Upper lobe of right lung (tissue), 1 donor: ENCODE data around the gene MOB2. TPM values are rescaled to one million over a fixed set of nuclear protein-coding genes. Genes with fewer than 3 reads are reported as not detected.
A peak's percentile ranks its signal among the peaks of the same experiment; 100 is the strongest.

Experiments used
- ATAC-seq: fragments of 200-7000 bp; cut with Tn5 transposase; one replicate; pipeline ENCODE4 v1.9.1; 2020; ENCODE audit warnings: mild to moderate bottlenecking, moderate library complexity
- DNase-seq: peaks from one replicate; pipeline ENCODE4 v3.0.0-alpha.2; 2020
- H3K27ac ChIP-seq: fragments of 200-600 bp; one replicate; pipeline ENCODE4 v1.8.0; 2022
- H3K27me3 ChIP-seq: fragments of 200-600 bp; one replicate; pipeline ENCODE4 v1.8.0; 2022; ENCODE audit warnings: mild to moderate bottlenecking
- H3K36me3 ChIP-seq: fragments of 200-600 bp; one replicate; pipeline ENCODE4 v1.8.0; 2022
- H3K4me1 ChIP-seq: fragments of 200-600 bp; one replicate; pipeline ENCODE4 v1.8.0; 2022
- H3K4me3 ChIP-seq: fragments of 200-600 bp; one replicate; pipeline ENCODE4 v1.8.0; 2022; ENCODE audit warnings: mild to moderate bottlenecking
- H3K9me3 ChIP-seq: fragments of 200-600 bp; one replicate; pipeline ENCODE4 v1.8.0; 2022
- CTCF ChIP-seq: fragments of 200-600 bp; IDR thresholded peaks from one replicate; pipeline ENCODE4 v1.8.0; 2022; ENCODE audit warnings: antibody characterized with exemption
- intact Hi-C: fragments of 100-400 bp; cut with DNase I; formaldehyde crosslinking; loops from one replicate; pipeline ENCODE4 v1.11.0; 2022
- total RNA-seq: library from RNA; stranded (reverse); fragmentation: NEBNext Ultra II Directional; extraction: Animal tissue kit (Norgen Biotek cat#: 25700); gene quantifications from one replicate; pipeline ENCODE4 v1.2.1, GENCODE V29; 2021
- donor health status: DM: no; HTN: yes; CAD: no; lungs with severe emphysema.

The MOB2 gene
- total RNA-seq, 1 donor from 2014 or later, result 58.9 TPM

- peaks cover 4% of the 10 kb centered on the region for H3K4me1 ChIP-seq
- peak; percentile 29 for TF ChIP-seq CTCF
- no peaks in the 10 kb centered on the region for H3K9me3 ChIP-seq
- ATAC-seq (peak; percentile 22), DNase-seq (no peak)
- H3K36me3 ChIP-seq, result no peaks in the 10 kb centered on the region
- peaks cover 17% of the 10 kb centered on the region for H3K27me3 ChIP-seq
- H3K27ac ChIP-seq, result no peak overlapping the region
- no peak overlapping the region for H3K4me3 ChIP-seq
- intact Hi-C loops, result no loop called here
Measured at GRCh38 chr11:1453611-1454034, 33.0 kb downstream of the MOB2 start.

GRCh38 chr11:1452744-1453143 is 33.8 kb downstream of the MOB2 start:
- DNase-seq (no peak), ATAC-seq (no peak)
- no peak for TF ChIP-seq CTCF

GRCh38 chr11:1451781-1452470 is 34.7 kb downstream of the MOB2 start:
- Histone ChIP-seq H3K9me3 (no peaks in the 10 kb centered on the region), H3K27me3 (peaks cover 34% of the 10 kb centered on the region), H3K4me3 (no peak overlapping the region), H3K36me3 (no peaks in the 10 kb centered on the region), H3K27ac (no peak overlapping the region), H3K4me1 (no peaks in the 10 kb centered on the region)
- ATAC-seq, result no peak
- intact Hi-C loops, result no loop called here
- no peak for DNase-seq
- TF ChIP-seq CTCF, result no peak

More at GRCh38 chr11:1452744-1453143, 33.8 kb downstream of the MOB2 start:
- intact Hi-C loops, result no loop called here
- no peaks in the 10 kb centered on the region for H3K4me1 ChIP-seq
- H3K9me3 ChIP-seq, result no peaks in the 10 kb centered on the region
- H3K4me3 ChIP-seq, result no peak overlapping the region
- peaks cover 25% of the 10 kb centered on the region for H3K27me3 ChIP-seq
- no peaks in the 10 kb centered on the region for H3K36me3 ChIP-seq
- H3K27ac ChIP-seq, result no peak overlapping the region

- intact Hi-C loops, result no loop called here
Measured at GRCh38 chr11:1450949-1451710, 35.4 kb downstream of the MOB2 start.

GRCh38 chr11:1450344-1450875 is 36.2 kb downstream of the MOB2 start:
- ATAC-seq (no peak), DNase-seq (no peak)
- H3K4me3 ChIP-seq, result no peak overlapping the region
- H3K27me3 ChIP-seq, result peaks cover 38% of the 10 kb centered on the region
- no peaks in the 10 kb centered on the region for H3K4me1 ChIP-seq
- H3K9me3 ChIP-seq, result no peaks in the 10 kb centered on the region
- H3K36me3 ChIP-seq, result no peaks in the 10 kb centered on the region
- no peak overlapping the region for H3K27ac ChIP-seq
- intact Hi-C loops, result no loop called here
- no peak for TF ChIP-seq CTCF

More at GRCh38 chr11:1450949-1451710, 35.4 kb downstream of the MOB2 start:
- Histone ChIP-seq H3K4me1 (no peaks in the 10 kb centered on the region), H3K36me3 (no peaks in the 10 kb centered on the region), H3K4me3 (no peak overlapping the region), H3K27me3 (peaks cover 38% of the 10 kb centered on the region), H3K27ac (no peak overlapping the region), H3K9me3 (no peaks in the 10 kb centered on the region)
- no peak for ATAC-seq
- TF ChIP-seq CTCF, result no peak
- DNase-seq, result no peak
